Mucosa of descending colon (tissue), 3 donors: Measurements from ENCODE around the gene PLB1. TPM values are rescaled to one million over a fixed set of nuclear protein-coding genes. Genes with fewer than 3 reads are reported as not detected.

Experiments
- ATAC-seq: fragments of 200-7000 bp; cut with Tn5 transposase; one replicate; pipeline ENCODE4 v1.9.1; 2020; ENCODE audit warnings: mild to moderate bottlenecking, moderate library complexity
- DNase-seq, 3 donors: peaks; one replicate each; pipeline ENCODE4 v3.0.0-alpha.2; 2020
- H3K36me3 ChIP-seq: fragments of 200-600 bp; one replicate; pipeline ENCODE4 v1.8.0; 2021; ENCODE audit warnings: low read depth, mild to moderate bottlenecking
- H3K4me1 ChIP-seq: fragments of 200-600 bp; one replicate; pipeline ENCODE4 v1.8.0; 2021; ENCODE audit warnings: low read depth, mild to moderate bottlenecking
- H3K4me3 ChIP-seq: fragments of 200-600 bp; one replicate; pipeline ENCODE4 v1.8.0; 2021; ENCODE audit warnings: mild to moderate bottlenecking
- H3K9me3 ChIP-seq: fragments of 200-600 bp; one replicate; pipeline ENCODE4 v1.8.0; 2021; ENCODE audit warnings: mild to moderate bottlenecking
- CTCF ChIP-seq: fragments of 200-600 bp; IDR thresholded peaks from one replicate; pipeline ENCODE4 v1.8.0; 2022; ENCODE audit warnings: antibody characterized with exemption, mild to moderate bottlenecking
- intact Hi-C, 2 donors: fragments of 100-400 bp; cut with DNase I in 1 of 2; cut with micrococcal nuclease in 1 of 2; formaldehyde crosslinking; loops; one replicate each; pipeline versions ENCODE4 v1.11.0 to v1.11.1; 2022; cut with DNase I, micrococcal nuclease
- total RNA-seq, 3 donors: library from RNA; stranded (reverse); fragmentation: NEBNext Ultra II Directional in 2 of 3; extraction: Animal tissue kit (Norgen Biotek cat#: 25700) in 2 of 3; gene quantifications; one replicate each; pipeline versions ENCODE4 v1.2.1 to v1.2.4, GENCODE V29; 2021 to 2023
- donor health status: DM: no; HTN: no; CAD: no; lungs with moderate emphysema.
- donor health status: DM: no; HTN: no; CAD: no.
- donor health status: DM: no; HTN: yes; CAD: no.

PLB1 gene
- total RNA-seq, 3 donors from 2014 or later: 2.4 to 4.9 (median 3.6) TPM

GRCh38 chr2:28684142-28684858 is 188.4 kb downstream of the PLB1 start:
- intact Hi-C loops: no loop called here
- Histone ChIP-seq H3K4me3 (no peak overlapping the region), H3K36me3 (no peaks in the 10 kb centered on the region), H3K9me3 (no peaks in the 10 kb centered on the region), H3K4me1 (no peaks in the 10 kb centered on the region)
- TF ChIP-seq CTCF: no peak
- ATAC-seq (no peak), DNase-seq (no peak)

GRCh38 chr2:28687171-28687570 is 191.3 kb downstream of the PLB1 start:
- TF ChIP-seq CTCF: no peak
- Histone ChIP-seq H3K4me1 (peaks cover 4% of the 10 kb centered on the region), H3K4me3 (no peak overlapping the region), H3K36me3 (no peaks in the 10 kb centered on the region), H3K9me3 (no peaks in the 10 kb centered on the region)
- intact Hi-C loops: no loop called here
- ATAC-seq: no peak
- no peak for DNase-seq

GRCh38 chr2:28687640-28688385 is 192.0 kb downstream of the PLB1 start:
- intact Hi-C loops: no loop called here
- H3K4me3 ChIP-seq: no peak overlapping the region
- H3K9me3 ChIP-seq: no peaks in the 10 kb centered on the region
- no peak for TF ChIP-seq CTCF
- ATAC-seq (no peak), DNase-seq (no peak)
- H3K36me3 ChIP-seq: no peaks in the 10 kb centered on the region
- H3K4me1 ChIP-seq: peaks cover 4% of the 10 kb centered on the region

- DNase-seq (no peak), ATAC-seq (no peak)
- intact Hi-C loops: no loop called here
- no peaks in the 10 kb centered on the region for H3K9me3 ChIP-seq
- TF ChIP-seq CTCF: no peak
- H3K4me3 ChIP-seq: no peak overlapping the region
- H3K36me3 ChIP-seq: no peaks in the 10 kb centered on the region
- H3K4me1 ChIP-seq: peaks cover 4% of the 10 kb centered on the region
Measured at GRCh38 chr2:28688818-28689217, 193.0 kb downstream of the PLB1 start.

- TF ChIP-seq CTCF: no peak
- Histone ChIP-seq H3K4me1 (peaks cover 4% of the 10 kb centered on the region), H3K9me3 (no peaks in the 10 kb centered on the region), H3K4me3 (no peak overlapping the region), H3K36me3 (no peaks in the 10 kb centered on the region)
- DNase-seq (no peak), ATAC-seq (no peak)
- intact Hi-C loops: no loop called here
Measured at GRCh38 chr2:28689771-28690170, 193.9 kb downstream of the PLB1 start.
